HepG2 (cell line): ENCODE results near the gene FKBP14. TPM values are rescaled to one million over a fixed set of nuclear protein-coding genes. Genes with fewer than 3 reads are reported as not detected.

Experiments
- HOXD1 ChIP-seq: sonication (generic); formaldehyde crosslinking; IDR thresholded peaks from 2 replicates; pipeline ENCODE4 v1.5.0; 2020; ENCODE audit warnings: missing genetic modification reagents
- KLF6 ChIP-seq: IDR thresholded peaks from 2 replicates; pipeline ENCODE4 v1.8.0; 2016; ENCODE audit warnings: missing biosample characterization, missing genetic modification reagents
- MAFF ChIP-seq: IDR thresholded peaks from 2 replicates; pipeline ENCODE4 v1.6.1; 2011; ENCODE audit warnings: low read depth, low read length, improper control_type of control experiment
- NFRKB ChIP-seq: fragments of 450-650 bp; IDR thresholded peaks from 2 replicates; pipeline ENCODE4 v1.6.1; 2017
- PAWR ChIP-seq: sonication (generic); formaldehyde crosslinking; IDR thresholded peaks from 2 replicates; pipeline ENCODE4 v1.4.0; 2020; ENCODE audit warnings: missing genetic modification reagents, mild to moderate bottlenecking, borderline replicate concordance
- PCBP2 ChIP-seq: fragments of 200-400 bp; formaldehyde crosslinking; optimal IDR thresholded peaks from 2 replicates; pipeline ENCODE3; 2018; ENCODE audit warnings: low read length, low read depth; ENCODE audit not compliant: poor library complexity, severe bottlenecking
- PTBP1 ChIP-seq: fragments of 200-400 bp; formaldehyde crosslinking; IDR thresholded peaks from 2 replicates; pipeline ENCODE4 v1.6.1; 2018; ENCODE audit warnings: low read length, low read depth; ENCODE audit not compliant: poor library complexity, severe bottlenecking
- TEAD2 ChIP-seq: sonication (generic); formaldehyde crosslinking; IDR thresholded peaks from 2 replicates; pipeline ENCODE4 v1.9.0; 2021; ENCODE audit warnings: missing genetic modification reagents
- ZFX ChIP-seq: sonication (generic); formaldehyde crosslinking; IDR thresholded peaks from 2 replicates; pipeline ENCODE4 v1.4.0; 2020; ENCODE audit warnings: mild to moderate bottlenecking, low read depth, missing genetic modification reagents, moderate library complexity
- ZMYM3 ChIP-seq: sonication (generic); formaldehyde crosslinking; IDR thresholded peaks from 2 replicates; pipeline ENCODE4 v1.5.1; 2020; ENCODE audit warnings: mild to moderate bottlenecking, missing genetic modification reagents
- ZNF17 ChIP-seq: sonication (generic); formaldehyde crosslinking; IDR thresholded peaks from 2 replicates; pipeline ENCODE4 v1.5.0; 2020; ENCODE audit warnings: mild to moderate bottlenecking, missing genetic modification reagents
- ZNF225 ChIP-seq: sonication (generic); formaldehyde crosslinking; IDR thresholded peaks from 2 replicates; pipeline ENCODE4 v1.4.0; 2020; ENCODE audit warnings: mild to moderate bottlenecking, missing genetic modification reagents
- ZNF24 ChIP-seq: fragments of 450-650 bp; IDR thresholded peaks from 2 replicates; pipeline ENCODE4 v1.6.1; 2017; ENCODE audit warnings: antibody characterized with exemption, mild to moderate bottlenecking
- ZNF547 ChIP-seq: sonication (generic); formaldehyde crosslinking; IDR thresholded peaks from 2 replicates; pipeline ENCODE4 v1.5.1; 2020; ENCODE audit warnings: mild to moderate bottlenecking, missing genetic modification reagents
- ZNF569 ChIP-seq: sonication (generic); formaldehyde crosslinking; IDR thresholded peaks from 2 replicates; pipeline ENCODE4 v1.5.0; 2020; ENCODE audit warnings: mild to moderate bottlenecking, missing genetic modification reagents, moderate library complexity, borderline replicate concordance
- ZSCAN30 ChIP-seq: sonication (generic); formaldehyde crosslinking; IDR thresholded peaks from 2 replicates; pipeline ENCODE4 v1.5.0; 2020; ENCODE audit warnings: mild to moderate bottlenecking, missing genetic modification reagents
- polyA plus RNA-seq, 8 experiments: library from polyadenylated mRNA; depleted of rRNA in 3 of 8; stranded (reverse) in 7 of 8; unstranded in 1 of 8; fragments of >200 nt; fragmentation: Illumina TruSeq in 4 of 8; extraction: Trizol in 4 of 8; gene quantifications; 2 replicates each; pipeline versions ENCODE4 v1.2.1 to v1.2.3, GENCODE V29; 2011 to 2016; ENCODE audit warnings: low read depth in 4 of 8, missing spikeins in 1 of 8, mixed read lengths in 1 of 8; ENCODE audit not compliant: insufficient read depth in 1 of 8
- total RNA-seq, 5 experiments: library from RNA; depleted of rRNA; stranded (reverse); fragments of >200 nt; fragmentation: Illumina TruSeq; extraction: Trizol; gene quantifications; 2 replicates each; pipeline ENCODE4 v1.2.3, GENCODE V29; 2016; ENCODE audit warnings: low read depth in 1 of 5
- TF ChIP-seq, protein P1 (sequence below): sonication (generic); formaldehyde crosslinking; IDR thresholded peaks from 2 replicates; pipeline ENCODE4 v1.5.0; 2020; ENCODE audit warnings: mild to moderate bottlenecking, missing genetic modification reagents, borderline replicate concordance
- TF ChIP-seq, protein P2 (sequence below): sonication (generic); formaldehyde crosslinking; IDR thresholded peaks from 2 replicates; pipeline ENCODE4 v1.4.0; 2020; ENCODE audit warnings: missing genetic modification reagents, mild to moderate bottlenecking, borderline replicate concordance
- TF ChIP-seq, protein P3 (sequence below): IDR thresholded peaks from 2 replicates; pipeline ENCODE4 v1.6.1; 2016; ENCODE audit warnings: missing compliant biosample characterization, missing genetic modification reagents, borderline replicate concordance
- TF ChIP-seq, protein P4 (sequence below): sonication (generic); IDR thresholded peaks from 2 replicates; pipeline ENCODE4 v1.6.1; 2016; ENCODE audit warnings: low read depth, borderline replicate concordance

The FKBP14 gene
- total and polyA plus RNA-seq, 2 of the 13 experiments (the other 11 are each of a cell fraction or from before 2014, with no cell fraction given): 20.0 to 32.3 TPM

DNA sequence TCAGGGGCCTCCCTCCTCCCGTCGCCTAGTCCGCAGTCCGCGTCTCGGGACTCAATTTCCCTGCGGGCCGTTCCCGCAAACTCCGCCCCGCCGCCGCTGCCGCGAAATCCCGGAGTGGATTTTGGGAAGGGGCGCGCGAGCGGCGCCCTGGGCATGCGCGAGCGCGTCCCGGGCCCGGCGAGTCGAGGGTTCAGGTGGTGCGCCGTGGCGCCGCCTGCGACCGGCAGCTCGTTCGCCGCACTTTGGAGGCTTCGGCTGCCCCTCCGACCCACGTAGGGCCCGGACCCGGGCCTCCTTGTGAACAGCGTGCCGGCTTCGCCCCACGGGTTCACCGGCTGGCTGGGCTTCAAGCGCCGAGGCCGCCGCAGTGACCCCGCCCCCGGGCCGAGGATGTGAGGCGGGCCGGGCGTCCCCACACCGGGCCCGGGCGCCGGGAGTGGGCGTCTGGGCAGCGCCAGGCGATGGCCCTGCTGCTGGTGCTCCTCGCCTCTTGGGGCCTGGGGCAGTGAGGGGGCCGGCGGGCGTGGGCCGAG is 1.8 kb upstream of the FKBP14 start, which contains the start of gene PLEKHA8 (continued):
- TF ChIP-seq, protein P1, sequence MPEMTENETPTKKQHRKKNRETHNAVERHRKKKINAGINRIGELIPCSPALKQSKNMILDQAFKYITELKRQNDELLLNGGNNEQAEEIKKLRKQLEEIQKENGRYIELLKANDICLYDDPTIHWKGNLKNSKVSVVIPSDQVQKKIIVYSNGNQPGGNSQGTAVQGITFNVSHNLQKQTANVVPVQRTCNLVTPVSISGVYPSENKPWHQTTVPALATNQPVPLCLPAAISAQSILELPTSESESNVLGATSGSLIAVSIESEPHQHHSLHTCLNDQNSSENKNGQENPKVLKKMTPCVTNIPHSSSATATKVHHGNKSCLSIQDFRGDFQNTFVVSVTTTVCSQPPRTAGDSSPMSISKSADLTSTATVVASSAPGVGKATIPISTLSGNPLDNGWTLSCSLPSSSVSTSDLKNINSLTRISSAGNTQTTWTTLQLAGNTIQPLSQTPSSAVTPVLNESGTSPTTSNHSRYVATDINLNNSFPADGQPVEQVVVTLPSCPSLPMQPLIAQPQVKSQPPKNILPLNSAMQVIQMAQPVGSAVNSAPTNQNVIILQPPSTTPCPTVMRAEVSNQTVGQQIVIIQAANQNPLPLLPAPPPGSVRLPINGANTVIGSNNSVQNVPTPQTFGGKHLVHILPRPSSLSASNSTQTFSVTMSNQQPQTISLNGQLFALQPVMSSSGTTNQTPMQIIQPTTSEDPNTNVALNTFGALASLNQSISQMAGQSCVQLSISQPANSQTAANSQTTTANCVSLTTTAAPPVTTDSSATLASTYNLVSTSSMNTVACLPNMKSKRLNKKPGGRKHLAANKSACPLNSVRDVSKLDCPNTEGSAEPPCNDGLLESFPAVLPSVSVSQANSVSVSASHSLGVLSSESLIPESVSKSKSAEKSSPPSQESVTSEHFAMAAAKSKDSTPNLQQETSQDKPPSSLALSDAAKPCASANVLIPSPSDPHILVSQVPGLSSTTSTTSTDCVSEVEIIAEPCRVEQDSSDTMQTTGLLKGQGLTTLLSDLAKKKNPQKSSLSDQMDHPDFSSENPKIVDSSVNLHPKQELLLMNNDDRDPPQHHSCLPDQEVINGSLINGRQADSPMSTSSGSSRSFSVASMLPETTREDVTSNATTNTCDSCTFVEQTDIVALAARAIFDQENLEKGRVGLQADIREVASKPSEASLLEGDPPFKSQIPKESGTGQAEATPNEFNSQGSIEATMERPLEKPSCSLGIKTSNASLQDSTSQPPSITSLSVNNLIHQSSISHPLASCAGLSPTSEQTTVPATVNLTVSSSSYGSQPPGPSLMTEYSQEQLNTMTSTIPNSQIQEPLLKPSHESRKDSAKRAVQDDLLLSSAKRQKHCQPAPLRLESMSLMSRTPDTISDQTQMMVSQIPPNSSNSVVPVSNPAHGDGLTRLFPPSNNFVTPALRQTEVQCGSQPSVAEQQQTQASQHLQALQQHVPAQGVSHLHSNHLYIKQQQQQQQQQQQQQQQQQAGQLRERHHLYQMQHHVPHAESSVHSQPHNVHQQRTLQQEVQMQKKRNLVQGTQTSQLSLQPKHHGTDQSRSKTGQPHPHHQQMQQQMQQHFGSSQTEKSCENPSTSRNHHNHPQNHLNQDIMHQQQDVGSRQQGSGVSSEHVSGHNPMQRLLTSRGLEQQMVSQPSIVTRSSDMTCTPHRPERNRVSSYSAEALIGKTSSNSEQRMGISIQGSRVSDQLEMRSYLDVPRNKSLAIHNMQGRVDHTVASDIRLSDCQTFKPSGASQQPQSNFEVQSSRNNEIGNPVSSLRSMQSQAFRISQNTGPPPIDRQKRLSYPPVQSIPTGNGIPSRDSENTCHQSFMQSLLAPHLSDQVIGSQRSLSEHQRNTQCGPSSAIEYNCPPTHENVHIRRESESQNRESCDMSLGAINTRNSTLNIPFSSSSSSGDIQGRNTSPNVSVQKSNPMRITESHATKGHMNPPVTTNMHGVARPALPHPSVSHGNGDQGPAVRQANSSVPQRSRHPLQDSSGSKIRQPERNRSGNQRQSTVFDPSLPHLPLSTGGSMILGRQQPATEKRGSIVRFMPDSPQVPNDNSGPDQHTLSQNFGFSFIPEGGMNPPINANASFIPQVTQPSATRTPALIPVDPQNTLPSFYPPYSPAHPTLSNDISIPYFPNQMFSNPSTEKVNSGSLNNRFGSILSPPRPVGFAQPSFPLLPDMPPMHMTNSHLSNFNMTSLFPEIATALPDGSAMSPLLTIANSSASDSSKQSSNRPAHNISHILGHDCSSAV (CRISPR knock-in tag): no peak
- TF ChIP-seq ZNF225 (CRISPR knock-in tag) (no peak), HOXD1 (CRISPR knock-in tag) (peak; percentile 40; the same call in 1 of the 2 replicates), ZSCAN30 (CRISPR knock-in tag) (no peak), ZMYM3 (peak; percentile 90), ZNF569 (CRISPR knock-in tag) (no peak), PTBP1 (peak; percentile 13), TEAD2 (CRISPR knock-in tag) (no peak), PCBP2 (no peak), MAFF (no peak), ZNF547 (CRISPR knock-in tag) (no peak; the same call in 1 of the 2 replicates), NFRKB (no peak), ZNF17 (CRISPR knock-in tag) (no peak), ZNF24 (no peak), ZFX (CRISPR knock-in tag) (peak; percentile 91), KLF6 (0 out of 2 replicates have a peak, but pooled peaks have one; percentile 36), PAWR (CRISPR knock-in tag) (no peak)
- TF ChIP-seq, protein P2, sequence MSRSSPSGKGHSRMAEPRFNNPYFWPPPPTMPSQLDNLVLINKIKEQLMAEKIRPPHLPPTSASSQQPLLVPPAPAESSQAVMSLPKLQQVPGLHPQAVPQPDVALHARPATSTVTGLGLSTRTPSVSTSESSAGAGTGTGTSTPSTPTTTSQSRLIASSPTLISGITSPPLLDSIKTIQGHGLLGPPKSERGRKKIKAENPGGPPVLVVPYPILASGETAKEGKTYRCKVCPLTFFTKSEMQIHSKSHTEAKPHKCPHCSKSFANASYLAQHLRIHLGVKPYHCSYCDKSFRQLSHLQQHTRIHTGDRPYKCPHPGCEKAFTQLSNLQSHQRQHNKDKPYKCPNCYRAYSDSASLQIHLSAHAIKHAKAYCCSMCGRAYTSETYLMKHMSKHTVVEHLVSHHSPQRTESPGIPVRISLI (CRISPR knock-in tag): no peak
- TF ChIP-seq, protein P3, sequence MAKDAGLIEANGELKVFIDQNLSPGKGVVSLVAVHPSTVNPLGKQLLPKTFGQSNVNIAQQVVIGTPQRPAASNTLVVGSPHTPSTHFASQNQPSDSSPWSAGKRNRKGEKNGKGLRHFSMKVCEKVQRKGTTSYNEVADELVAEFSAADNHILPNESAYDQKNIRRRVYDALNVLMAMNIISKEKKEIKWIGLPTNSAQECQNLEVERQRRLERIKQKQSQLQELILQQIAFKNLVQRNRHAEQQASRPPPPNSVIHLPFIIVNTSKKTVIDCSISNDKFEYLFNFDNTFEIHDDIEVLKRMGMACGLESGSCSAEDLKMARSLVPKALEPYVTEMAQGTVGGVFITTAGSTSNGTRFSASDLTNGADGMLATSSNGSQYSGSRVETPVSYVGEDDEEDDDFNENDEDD (CRISPR knock-in tag): 0 out of 2 replicates have a peak, but pooled peaks have one; percentile 33
- TF ChIP-seq, protein P4, sequence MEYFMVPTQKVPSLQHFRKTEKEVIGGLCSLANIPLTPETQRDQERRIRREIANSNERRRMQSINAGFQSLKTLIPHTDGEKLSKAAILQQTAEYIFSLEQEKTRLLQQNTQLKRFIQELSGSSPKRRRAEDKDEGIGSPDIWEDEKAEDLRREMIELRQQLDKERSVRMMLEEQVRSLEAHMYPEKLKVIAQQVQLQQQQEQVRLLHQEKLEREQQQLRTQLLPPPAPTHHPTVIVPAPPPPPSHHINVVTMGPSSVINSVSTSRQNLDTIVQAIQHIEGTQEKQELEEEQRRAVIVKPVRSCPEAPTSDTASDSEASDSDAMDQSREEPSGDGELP: no peak
